HG03439 (cell line): ENCODE measurements around the gene OTOG.
"Not testable (repeated sequence)": the region's sequence is repeated elsewhere in the genome, so short reads cannot be mapped to it uniquely, and the experiment has no call there.

Source experiments
- ATAC-seq: cut with Tn5 transposase; IDR thresholded peaks from one replicate; pipeline ENCODE4 v1.9.1; 2021; ENCODE audit warnings: mild to moderate bottlenecking, moderate library complexity; ENCODE audit not compliant: unreplicated experiment

Gene OTOG

GRCh38 chr11:17622711-17623110, 75.7 kb downstream of the OTOG start:
- ATAC-seq: not testable (repeated sequence)

GRCh38 chr11:17629113-17629512, 82.1 kb downstream of the OTOG start:
- ATAC-seq: no peak

GRCh38 chr11:17630936-17631335, 83.9 kb downstream of the OTOG start:
- ATAC-seq: no peak

GRCh38 chr11:17631702-17632365, 84.8 kb downstream of the OTOG start:
- no peak for ATAC-seq

- ATAC-seq: no peak
Observed at GRCh38 chr11:17633279-17633986, 86.4 kb downstream of the OTOG start.

- no peak for ATAC-seq
Observed at GRCh38 chr11:17633987-17634775, 87.1 kb downstream of the OTOG start.

GRCh38 chr11:17634776-17635550, 87.9 kb downstream of the OTOG start:
- no peak for ATAC-seq

- no peak for ATAC-seq
Observed at GRCh38 chr11:17635551-17635938, 88.5 kb downstream of the OTOG start.

GRCh38 chr11:17636721-17637120, 89.7 kb downstream of the OTOG start:
- no peak for ATAC-seq

GRCh38 chr11:17637901-17638300, 90.8 kb downstream of the OTOG start:
- no peak for ATAC-seq

GRCh38 chr11:17638311-17638710, 91.3 kb downstream of the OTOG start:
- ATAC-seq: no peak

GRCh38 chr11:17639091-17639490, 92.0 kb downstream of the OTOG start:
- no peak for ATAC-seq

GRCh38 chr11:17639781-17640180, 92.7 kb downstream of the OTOG start:
- ATAC-seq: no peak

- ATAC-seq: no peak
Observed at GRCh38 chr11:17640493-17641164, 93.6 kb downstream of the OTOG start.

GRCh38 chr11:17641792-17642350, 94.8 kb downstream of the OTOG start:
- no peak for ATAC-seq

- no peak for ATAC-seq
Observed at GRCh38 chr11:17642370-17642769, 95.3 kb downstream of the OTOG start.

GRCh38 chr11:17642980-17643379, 95.9 kb downstream of the OTOG start:
- no peak for ATAC-seq

- no peak for ATAC-seq
Observed at GRCh38 chr11:17643506-17644405, 96.7 kb downstream of the OTOG start.
